Esophagus muscularis mucosa (tissue), 3 donors: Measurements from ENCODE around the gene SEC61A1.

Source experiments
- POLR2A ChIP-seq: fragments of 450-650 bp; IDR thresholded peaks from one replicate; pipeline ENCODE4 v1.6.1; 2017; ENCODE audit warnings: antibody characterized with exemption, moderate library complexity, mild to moderate bottlenecking, low read depth
- TF ChIP-seq, protein P1 (sequence below), 3 experiments: fragments of 200-600 bp in 2 of 3; fragments of 450-650 bp in 1 of 3; sonication (generic) in 2 of 3; IDR thresholded peaks; one replicate each; pipeline ENCODE4 v1.5.1; 2017 to 2019; ENCODE audit warnings: antibody characterized with exemption in 3 of 3, mild to moderate bottlenecking in 2 of 3, moderate library complexity in 1 of 3

DNA sequence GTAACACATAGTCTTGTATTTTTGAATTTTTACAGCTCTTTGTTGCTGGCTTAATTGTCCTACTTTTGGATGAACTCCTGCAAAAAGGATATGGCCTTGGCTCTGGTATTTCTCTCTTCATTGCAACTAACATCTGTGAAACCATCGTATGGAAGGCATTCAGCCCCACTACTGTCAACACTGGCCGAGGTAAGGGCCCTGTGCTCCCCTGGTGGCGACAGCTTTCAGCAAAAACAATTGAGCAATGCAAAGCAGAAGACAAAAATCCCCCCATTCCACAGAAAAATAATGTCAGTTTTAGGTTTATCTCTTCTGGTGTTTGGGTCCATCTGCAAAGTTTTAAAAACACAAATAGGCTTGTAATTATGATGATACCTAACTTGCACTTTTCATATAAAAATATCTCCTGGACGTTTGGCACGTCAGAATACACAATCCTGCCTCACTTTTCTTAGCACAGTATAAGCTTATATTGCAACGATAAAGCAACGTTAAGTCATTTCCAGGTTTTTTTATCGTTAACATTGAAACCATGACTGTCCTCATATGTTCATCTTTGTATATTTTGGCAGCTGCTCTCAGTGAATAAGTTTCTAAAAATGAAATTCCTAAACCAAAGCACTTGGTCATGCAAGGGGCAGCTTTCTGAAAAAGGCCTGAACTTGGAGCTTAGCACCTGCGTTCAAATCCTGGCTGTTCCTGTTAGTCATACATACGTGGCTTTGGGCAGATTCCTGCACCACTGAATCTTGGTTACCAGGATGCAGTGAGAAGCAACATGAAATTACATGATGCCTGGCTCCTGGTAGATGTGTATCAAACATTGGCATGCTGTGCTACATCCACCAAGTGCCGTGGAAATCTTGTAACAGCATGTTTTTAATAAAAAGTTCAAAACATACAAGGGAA lies 8.5 kb downstream of the SEC61A1 start:
- no peak for TF ChIP-seq POLR2A
- TF ChIP-seq, protein P1, sequence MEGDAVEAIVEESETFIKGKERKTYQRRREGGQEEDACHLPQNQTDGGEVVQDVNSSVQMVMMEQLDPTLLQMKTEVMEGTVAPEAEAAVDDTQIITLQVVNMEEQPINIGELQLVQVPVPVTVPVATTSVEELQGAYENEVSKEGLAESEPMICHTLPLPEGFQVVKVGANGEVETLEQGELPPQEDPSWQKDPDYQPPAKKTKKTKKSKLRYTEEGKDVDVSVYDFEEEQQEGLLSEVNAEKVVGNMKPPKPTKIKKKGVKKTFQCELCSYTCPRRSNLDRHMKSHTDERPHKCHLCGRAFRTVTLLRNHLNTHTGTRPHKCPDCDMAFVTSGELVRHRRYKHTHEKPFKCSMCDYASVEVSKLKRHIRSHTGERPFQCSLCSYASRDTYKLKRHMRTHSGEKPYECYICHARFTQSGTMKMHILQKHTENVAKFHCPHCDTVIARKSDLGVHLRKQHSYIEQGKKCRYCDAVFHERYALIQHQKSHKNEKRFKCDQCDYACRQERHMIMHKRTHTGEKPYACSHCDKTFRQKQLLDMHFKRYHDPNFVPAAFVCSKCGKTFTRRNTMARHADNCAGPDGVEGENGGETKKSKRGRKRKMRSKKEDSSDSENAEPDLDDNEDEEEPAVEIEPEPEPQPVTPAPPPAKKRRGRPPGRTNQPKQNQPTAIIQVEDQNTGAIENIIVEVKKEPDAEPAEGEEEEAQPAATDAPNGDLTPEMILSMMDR (IDR thresholded peaks at IDR 0.05), result no peak
